Measurements from ENCODE around the gene TRIM68. TPM values are rescaled to one million over a fixed set of nuclear protein-coding genes. Genes with fewer than 3 reads are reported as not detected.

TRIM68 gene
- polyA plus RNA-seq, 1 donor (not counting 4 experiments of a cell fraction or from before 2014, with no cell fraction given), result 6.5 TPM

DNA sequence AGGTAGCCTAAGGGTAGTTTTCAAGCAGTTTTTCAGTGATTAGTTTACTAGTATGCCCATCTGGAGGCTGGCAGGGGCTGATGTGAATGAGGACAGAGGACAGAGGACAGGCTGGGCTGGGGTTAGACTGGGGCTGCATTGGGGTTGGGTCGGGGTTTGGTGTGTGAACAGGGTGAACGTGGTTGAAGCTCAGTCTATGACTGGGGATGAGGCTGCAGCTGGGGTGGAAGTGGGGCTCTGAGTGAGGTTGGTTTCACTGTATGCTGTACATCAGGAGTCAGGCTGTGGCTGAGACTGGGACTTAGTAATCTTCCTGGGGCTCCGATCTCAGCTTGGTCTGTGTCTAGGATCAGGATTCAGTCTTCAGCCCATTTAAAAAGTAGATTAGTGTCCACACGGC lies 36.2 kb upstream of the TRIM68 start:
- dilution Hi-C loops (cut with MboI; ENCODE audit: extremely low pct_ligation_motif_present, low sequenced_read_pairs), result no loop called here
- DNase-seq (ENCODE audit: low read depth, low spot score) (no peak), FAIRE-seq (no peak)
- no peak overlapping the region for H3K4me3 ChIP-seq (ENCODE audit: control insufficient read depth in 2 of 3, extremely low read depth in 1 of 3, insufficient read depth in 2 of 3, low read depth in 1 of 3, low read length in 3 of 3)
- no peaks in the 10 kb centered on the region for H3K79me2 ChIP-seq (ENCODE audit: control insufficient read depth, insufficient read depth, low read length)
- no peak overlapping the region for H3K9ac ChIP-seq (ENCODE audit: control insufficient read depth, extremely low read depth, insufficient read depth, low read length)
- H3K4me2 ChIP-seq (ENCODE audit: control insufficient read depth, extremely low read depth, insufficient read depth, low read depth, low read length), result no peak overlapping the region
- H3K27ac ChIP-seq (ENCODE audit: control insufficient read depth, insufficient read depth, low read length), result no peak overlapping the region
- H3K36me3 ChIP-seq (ENCODE audit: control insufficient read depth in 2 of 2, extremely low read depth in 1 of 2, insufficient read depth in 2 of 2, low read length in 2 of 2), result no peaks in the 10 kb centered on the region
- no peak overlapping the region for H2AFZ ChIP-seq (ENCODE audit: control insufficient read depth, low read length)
- no peaks in the 10 kb centered on the region for H3K9me3 ChIP-seq (ENCODE audit: control insufficient read depth, low read depth, low read length)
- no peaks in the 10 kb centered on the region for H3K9me1 ChIP-seq (ENCODE audit: control insufficient read depth, extremely low read depth, insufficient read depth, low read length)
- no peaks in the 10 kb centered on the region for H3K27me3 ChIP-seq (ENCODE audit: control insufficient read depth, extremely low read depth, insufficient read depth, low read length)
- H4K20me1 ChIP-seq (ENCODE audit: control insufficient read depth, extremely low read depth, insufficient read depth, low read length), result no peaks in the 10 kb centered on the region
- no peaks in the 10 kb centered on the region for H3K4me1 ChIP-seq (ENCODE audit: control insufficient read depth, extremely low read depth, insufficient read depth, low read length)
- no peak for TF ChIP-seq EZH2 (IDR thresholded peaks at IDR 0.05; ENCODE audit: low read length)
- TF ChIP-seq, protein P1, sequence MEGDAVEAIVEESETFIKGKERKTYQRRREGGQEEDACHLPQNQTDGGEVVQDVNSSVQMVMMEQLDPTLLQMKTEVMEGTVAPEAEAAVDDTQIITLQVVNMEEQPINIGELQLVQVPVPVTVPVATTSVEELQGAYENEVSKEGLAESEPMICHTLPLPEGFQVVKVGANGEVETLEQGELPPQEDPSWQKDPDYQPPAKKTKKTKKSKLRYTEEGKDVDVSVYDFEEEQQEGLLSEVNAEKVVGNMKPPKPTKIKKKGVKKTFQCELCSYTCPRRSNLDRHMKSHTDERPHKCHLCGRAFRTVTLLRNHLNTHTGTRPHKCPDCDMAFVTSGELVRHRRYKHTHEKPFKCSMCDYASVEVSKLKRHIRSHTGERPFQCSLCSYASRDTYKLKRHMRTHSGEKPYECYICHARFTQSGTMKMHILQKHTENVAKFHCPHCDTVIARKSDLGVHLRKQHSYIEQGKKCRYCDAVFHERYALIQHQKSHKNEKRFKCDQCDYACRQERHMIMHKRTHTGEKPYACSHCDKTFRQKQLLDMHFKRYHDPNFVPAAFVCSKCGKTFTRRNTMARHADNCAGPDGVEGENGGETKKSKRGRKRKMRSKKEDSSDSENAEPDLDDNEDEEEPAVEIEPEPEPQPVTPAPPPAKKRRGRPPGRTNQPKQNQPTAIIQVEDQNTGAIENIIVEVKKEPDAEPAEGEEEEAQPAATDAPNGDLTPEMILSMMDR (optimal IDR thresholded peaks at IDR 0.05 in 1 of 3, IDR thresholded peaks at IDR 0.05 in 1 of 3, conservative IDR thresholded peaks at IDR 0.05 in 1 of 3; ENCODE audit: extremely low read depth in 1 of 3, insufficient read depth in 2 of 3, low read length in 3 of 3), result no peak

DNA sequence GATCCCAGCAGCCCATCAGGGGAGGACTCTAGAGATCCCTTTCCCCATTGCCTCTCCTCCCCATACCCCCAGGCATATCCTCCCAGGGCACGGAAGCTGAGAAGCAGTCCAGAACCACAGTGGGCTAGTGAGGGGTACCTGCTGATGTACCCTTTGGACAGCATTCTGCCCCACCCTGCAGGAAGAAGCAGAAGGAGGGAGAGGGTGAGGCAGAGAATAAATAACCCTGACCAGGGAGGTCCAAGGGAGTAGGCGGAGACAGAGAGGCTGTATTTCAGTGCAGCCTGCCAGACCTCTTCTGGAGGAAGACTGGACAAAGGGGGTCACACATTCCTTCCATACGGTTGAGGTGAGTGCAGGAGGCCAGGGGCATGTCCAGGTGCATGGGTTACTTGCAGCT lies 35.7 kb upstream of the TRIM68 start, which contains the start of gene OR51E1:
OR51E1 (plus strand) TSS at position 301 of the 400 bp plus-strand sequence. CDS start 8,545 bp downstream, outside the sequence.
- Histone ChIP-seq H3K9ac (ENCODE audit: control insufficient read depth, extremely low read depth, insufficient read depth, low read length) (no peak within 1 kb of the TSS), H3K4me1 (ENCODE audit: control insufficient read depth, extremely low read depth, insufficient read depth, low read length) (no peaks in the 10 kb centered on the region), H2AFZ (ENCODE audit: control insufficient read depth, low read length) (no peak within 1 kb of the TSS), H3K9me1 (ENCODE audit: control insufficient read depth, extremely low read depth, insufficient read depth, low read length) (no peaks in the 10 kb centered on the region), H3K79me2 (ENCODE audit: control insufficient read depth, insufficient read depth, low read length) (no peaks in the 10 kb centered on the region), H3K9me3 (ENCODE audit: control insufficient read depth, low read depth, low read length) (no peaks in the 10 kb centered on the region), H3K27ac (ENCODE audit: control insufficient read depth, insufficient read depth, low read length) (no peak within 1 kb of the TSS), H3K4me3 (ENCODE audit: control insufficient read depth in 2 of 3, extremely low read depth in 1 of 3, insufficient read depth in 2 of 3, low read depth in 1 of 3, low read length in 3 of 3) (no peak within 1 kb of the TSS), H3K27me3 (ENCODE audit: control insufficient read depth, extremely low read depth, insufficient read depth, low read length) (no peaks in the 10 kb centered on the region), H4K20me1 (ENCODE audit: control insufficient read depth, extremely low read depth, insufficient read depth, low read length) (no peaks in the 10 kb centered on the region), H3K36me3 (ENCODE audit: control insufficient read depth in 2 of 2, extremely low read depth in 1 of 2, insufficient read depth in 2 of 2, low read length in 2 of 2) (no peaks in the 10 kb centered on the region), H3K4me2 (ENCODE audit: control insufficient read depth, extremely low read depth, insufficient read depth, low read depth, low read length) (no peak within 1 kb of the TSS)
- TF ChIP-seq, protein P1 (optimal IDR thresholded peaks at IDR 0.05 in 1 of 3, IDR thresholded peaks at IDR 0.05 in 1 of 3, conservative IDR thresholded peaks at IDR 0.05 in 1 of 3; ENCODE audit: extremely low read depth in 1 of 3, insufficient read depth in 2 of 3, low read length in 3 of 3), result no peak
- TF ChIP-seq EZH2 (IDR thresholded peaks at IDR 0.05; ENCODE audit: low read length), result no peak
- DNase-seq (ENCODE audit: low read depth, low spot score) (no peak), FAIRE-seq (no peak)
- dilution Hi-C loops (cut with MboI; ENCODE audit: extremely low pct_ligation_motif_present, low sequenced_read_pairs), result no loop called here
